ENCODE data around the gene GGACT. TPM values are rescaled to one million over a fixed set of nuclear protein-coding genes. Genes with fewer than 3 reads are reported as not detected.

Gene GGACT
- total and polyA plus RNA-seq, 2 of the 8 experiments (the other 6 are each of a cell fraction or from before 2014, with no cell fraction given) = 1.1 to 1.5 TPM

GRCh38 chr13:100627120-100627519 lies 38.5 kb upstream of the GGACT start (continued):
- no peak for TF ChIP-seq USF2 (IDR thresholded peaks at IDR 0.05; ENCODE audit: low read length)

All from H1 (cell line).